IPS-20b (cell line): Measurements from ENCODE around the gene ADAMTSL1.

Experiments
- H3K27ac ChIP-seq: one replicate; pipeline ENCODE4 v1.5.1; 2013; ENCODE audit warnings: low read length
- H3K27me3 ChIP-seq: 2 replicates; pipeline ENCODE4 v1.6.1; 2013; ENCODE audit warnings: mild to moderate bottlenecking, low read length, inconsistent platforms; ENCODE audit not compliant: insufficient read depth
- H3K36me3 ChIP-seq: 2 replicates; pipeline ENCODE4 v1.6.1; 2013; ENCODE audit warnings: low read depth, mild to moderate bottlenecking, inconsistent platforms, low read length, moderate library complexity; ENCODE audit not compliant: insufficient read depth
- H3K4me1 ChIP-seq: 2 replicates; pipeline ENCODE4 v1.6.1; 2013; ENCODE audit warnings: mild to moderate bottlenecking, control low read depth, inconsistent platforms, low read length, moderate library complexity; ENCODE audit not compliant: insufficient read depth
- H3K4me3 ChIP-seq: 2 replicates; pipeline ENCODE4 v1.5.1; 2013; ENCODE audit warnings: mild to moderate bottlenecking, low read length, inconsistent platforms
- H3K9ac ChIP-seq: 2 replicates; pipeline ENCODE4 v1.6.1; 2013; ENCODE audit warnings: low read depth, mild to moderate bottlenecking, inconsistent platforms, low read length, moderate library complexity
- H3K9me3 ChIP-seq: 2 replicates; pipeline ENCODE4 v1.6.1; 2013; ENCODE audit warnings: mild to moderate bottlenecking, low read depth, low read length, inconsistent platforms; ENCODE audit not compliant: insufficient read depth

Gene ADAMTSL1

GRCh38 chr9:18741359-18741758, 267.4 kb downstream of the ADAMTSL1 start:
- no peak overlapping the region for H3K4me3 ChIP-seq
- no peaks in the 10 kb centered on the region for H3K36me3 ChIP-seq
- H3K27me3 ChIP-seq: no peaks in the 10 kb centered on the region
- no peak overlapping the region for H3K9ac ChIP-seq
- no peak overlapping the region for H3K27ac ChIP-seq
- H3K4me1 ChIP-seq: no peaks in the 10 kb centered on the region
- H3K9me3 ChIP-seq: no peaks in the 10 kb centered on the region

GRCh38 chr9:18741945-18742344, 268.0 kb downstream of the ADAMTSL1 start:
- Histone ChIP-seq H3K36me3 (no peaks in the 10 kb centered on the region), H3K4me3 (no peak overlapping the region), H3K27me3 (no peaks in the 10 kb centered on the region), H3K27ac (no peak overlapping the region), H3K4me1 (no peaks in the 10 kb centered on the region), H3K9me3 (no peaks in the 10 kb centered on the region), H3K9ac (no peak overlapping the region)

- Histone ChIP-seq H3K36me3 (no peaks in the 10 kb centered on the region), H3K4me1 (no peaks in the 10 kb centered on the region), H3K4me3 (no peak overlapping the region), H3K9ac (no peak overlapping the region), H3K27ac (no peak overlapping the region), H3K9me3 (no peaks in the 10 kb centered on the region), H3K27me3 (no peaks in the 10 kb centered on the region)
Measured at GRCh38 chr9:18743421-18743820, 269.5 kb downstream of the ADAMTSL1 start.

- Histone ChIP-seq H3K27me3 (no peaks in the 10 kb centered on the region), H3K9ac (no peak overlapping the region), H3K9me3 (no peaks in the 10 kb centered on the region), H3K4me3 (no peak overlapping the region), H3K4me1 (no peaks in the 10 kb centered on the region), H3K27ac (no peak overlapping the region), H3K36me3 (no peaks in the 10 kb centered on the region)
Measured at GRCh38 chr9:18743971-18744370, 270.0 kb downstream of the ADAMTSL1 start.

GRCh38 chr9:18745710-18746109, 271.8 kb downstream of the ADAMTSL1 start:
- Histone ChIP-seq H3K4me1 (no peaks in the 10 kb centered on the region), H3K27ac (no peak overlapping the region), H3K4me3 (no peak overlapping the region), H3K9ac (no peak overlapping the region), H3K27me3 (no peaks in the 10 kb centered on the region), H3K9me3 (no peaks in the 10 kb centered on the region), H3K36me3 (no peaks in the 10 kb centered on the region)

GRCh38 chr9:18746631-18747030, 272.7 kb downstream of the ADAMTSL1 start:
- H3K4me1 ChIP-seq: no peaks in the 10 kb centered on the region
- no peak overlapping the region for H3K27ac ChIP-seq
- H3K9me3 ChIP-seq: no peaks in the 10 kb centered on the region
- H3K27me3 ChIP-seq: no peaks in the 10 kb centered on the region
- no peak overlapping the region for H3K4me3 ChIP-seq
- no peaks in the 10 kb centered on the region for H3K36me3 ChIP-seq
- H3K9ac ChIP-seq: no peak overlapping the region

GRCh38 chr9:18747595-18747994, 273.6 kb downstream of the ADAMTSL1 start:
- no peak overlapping the region for H3K4me3 ChIP-seq
- no peaks in the 10 kb centered on the region for H3K9me3 ChIP-seq
- H3K27me3 ChIP-seq: no peaks in the 10 kb centered on the region
- no peaks in the 10 kb centered on the region for H3K4me1 ChIP-seq
- H3K36me3 ChIP-seq: no peaks in the 10 kb centered on the region
- H3K9ac ChIP-seq: no peak overlapping the region
- no peak overlapping the region for H3K27ac ChIP-seq

- H3K36me3 ChIP-seq: no peaks in the 10 kb centered on the region
Measured at GRCh38 chr9:18748251-18748701, 274.3 kb downstream of the ADAMTSL1 start.

GRCh38 chr9:18749711-18750110, 275.8 kb downstream of the ADAMTSL1 start:
- no peaks in the 10 kb centered on the region for H3K9me3 ChIP-seq

More at GRCh38 chr9:18748251-18748701, 274.3 kb downstream of the ADAMTSL1 start:
- H3K27me3 ChIP-seq: no peaks in the 10 kb centered on the region
- H3K9me3 ChIP-seq: no peaks in the 10 kb centered on the region
- no peak overlapping the region for H3K9ac ChIP-seq
- H3K4me1 ChIP-seq: no peaks in the 10 kb centered on the region
- H3K4me3 ChIP-seq: no peak overlapping the region
- H3K27ac ChIP-seq: no peak overlapping the region

GRCh38 chr9:18753904-18754303, 280.0 kb downstream of the ADAMTSL1 start:
- Histone ChIP-seq H3K9ac (no peak overlapping the region), H3K9me3 (no peaks in the 10 kb centered on the region), H3K4me3 (no peak overlapping the region), H3K4me1 (no peaks in the 10 kb centered on the region), H3K27ac (no peak overlapping the region), H3K27me3 (no peaks in the 10 kb centered on the region), H3K36me3 (no peaks in the 10 kb centered on the region)

More at GRCh38 chr9:18749711-18750110, 275.8 kb downstream of the ADAMTSL1 start:
- H3K36me3 ChIP-seq: no peaks in the 10 kb centered on the region
- no peak overlapping the region for H3K27ac ChIP-seq
- no peaks in the 10 kb centered on the region for H3K4me1 ChIP-seq
- no peaks in the 10 kb centered on the region for H3K27me3 ChIP-seq
- H3K9ac ChIP-seq: no peak overlapping the region
- H3K4me3 ChIP-seq: no peak overlapping the region

- H3K9me3 ChIP-seq: no peaks in the 10 kb centered on the region
- no peaks in the 10 kb centered on the region for H3K4me1 ChIP-seq
- no peaks in the 10 kb centered on the region for H3K36me3 ChIP-seq
- H3K27me3 ChIP-seq: no peaks in the 10 kb centered on the region
- no peak overlapping the region for H3K4me3 ChIP-seq
- no peak overlapping the region for H3K9ac ChIP-seq
- no peak overlapping the region for H3K27ac ChIP-seq
Measured at GRCh38 chr9:18754537-18754936, 280.6 kb downstream of the ADAMTSL1 start.

- no peaks in the 10 kb centered on the region for H3K9me3 ChIP-seq
- H3K4me3 ChIP-seq: no peak overlapping the region
- no peaks in the 10 kb centered on the region for H3K36me3 ChIP-seq
- H3K4me1 ChIP-seq: no peaks in the 10 kb centered on the region
- H3K27me3 ChIP-seq: no peaks in the 10 kb centered on the region
- H3K27ac ChIP-seq: no peak overlapping the region
- no peak overlapping the region for H3K9ac ChIP-seq
Measured at GRCh38 chr9:18755263-18755662, 281.3 kb downstream of the ADAMTSL1 start.

GRCh38 chr9:18756712-18757125, 282.8 kb downstream of the ADAMTSL1 start:
- Histone ChIP-seq H3K9me3 (no peaks in the 10 kb centered on the region), H3K4me1 (no peaks in the 10 kb centered on the region), H3K36me3 (no peaks in the 10 kb centered on the region), H3K4me3 (no peak overlapping the region), H3K27me3 (no peaks in the 10 kb centered on the region), H3K9ac (no peak overlapping the region), H3K27ac (no peak overlapping the region)
